T-helper 1 cell treated with Interleukin-12 subunit alpha and Interleukin-12 subunit beta and Interleukin-4 antibody, amounts not matched to agents 30 ng/mL and 1 ng/mL, for 36 hours (primary cell): Measurements from ENCODE around the gene FRMD4A. TPM values are rescaled to one million over a fixed set of nuclear protein-coding genes. Genes with fewer than 3 reads are reported as not detected.
"Not testable (repeated sequence)": the region's sequence is repeated elsewhere in the genome, so short reads cannot be mapped to it uniquely, and the experiment has no call there.

Experiments
- intact Hi-C: fragments of 100-400 bp; cut with micrococcal nuclease; formaldehyde crosslinking; loops from one replicate; pipeline ENCODE4 v1.15.1; 2024
- total RNA-seq: library from RNA; stranded (reverse); gene quantifications from 2 replicates; pipeline ENCODE4 v1.2.3, GENCODE V29; 2022

Gene FRMD4A
- total RNA-seq, 1 donor from 2014 or later: 0.02 TPM

GRCh38 chr10:14241196-14241595 is 89.5 kb downstream of the FRMD4A start:
- intact Hi-C loops: no loop called here

GRCh38 chr10:14240253-14241189 is 90.2 kb downstream of the FRMD4A start:
- intact Hi-C loops: no loop called here

DNA sequence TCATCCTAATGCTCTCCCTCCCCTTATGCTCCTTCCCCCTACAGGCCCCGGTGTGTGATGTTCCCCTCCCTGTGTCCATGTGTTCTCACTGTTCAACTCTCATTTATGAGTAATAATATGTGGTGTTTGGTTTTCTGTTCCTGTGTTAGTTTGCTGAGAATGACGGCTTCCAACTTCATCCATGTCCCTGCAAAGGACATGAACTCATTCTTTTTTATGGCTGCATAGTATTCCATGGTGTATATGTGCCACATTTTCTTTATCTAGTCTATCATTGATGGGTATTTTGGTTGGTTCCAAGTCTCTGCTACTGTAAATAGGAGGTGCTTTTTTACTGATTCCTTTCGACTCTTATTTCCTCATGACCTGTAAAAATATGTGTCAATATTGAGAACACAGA is 92.1 kb downstream of the FRMD4A start:
- intact Hi-C loops: not testable (repeated sequence)

DNA sequence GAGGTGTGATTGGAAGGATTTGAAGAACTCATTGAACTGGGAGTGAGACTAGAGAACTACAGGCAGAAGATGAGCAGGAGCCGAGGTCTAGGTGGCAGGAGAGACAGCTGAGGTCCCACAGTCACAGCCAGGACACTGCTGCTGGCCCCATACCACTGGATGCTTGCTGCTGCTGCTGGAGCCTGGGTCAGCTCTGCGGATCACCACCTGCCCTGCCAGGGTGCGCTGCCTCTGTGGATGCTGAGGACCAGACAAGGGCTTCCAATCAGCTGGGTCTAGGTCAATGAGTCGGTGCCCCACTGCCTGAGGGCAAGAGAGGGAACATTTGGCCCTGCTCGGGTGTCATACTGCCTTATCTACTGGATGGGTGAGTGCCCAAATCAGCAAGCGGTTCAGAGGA is 94.4 kb downstream of the FRMD4A start:
- intact Hi-C loops: no loop called here

DNA sequence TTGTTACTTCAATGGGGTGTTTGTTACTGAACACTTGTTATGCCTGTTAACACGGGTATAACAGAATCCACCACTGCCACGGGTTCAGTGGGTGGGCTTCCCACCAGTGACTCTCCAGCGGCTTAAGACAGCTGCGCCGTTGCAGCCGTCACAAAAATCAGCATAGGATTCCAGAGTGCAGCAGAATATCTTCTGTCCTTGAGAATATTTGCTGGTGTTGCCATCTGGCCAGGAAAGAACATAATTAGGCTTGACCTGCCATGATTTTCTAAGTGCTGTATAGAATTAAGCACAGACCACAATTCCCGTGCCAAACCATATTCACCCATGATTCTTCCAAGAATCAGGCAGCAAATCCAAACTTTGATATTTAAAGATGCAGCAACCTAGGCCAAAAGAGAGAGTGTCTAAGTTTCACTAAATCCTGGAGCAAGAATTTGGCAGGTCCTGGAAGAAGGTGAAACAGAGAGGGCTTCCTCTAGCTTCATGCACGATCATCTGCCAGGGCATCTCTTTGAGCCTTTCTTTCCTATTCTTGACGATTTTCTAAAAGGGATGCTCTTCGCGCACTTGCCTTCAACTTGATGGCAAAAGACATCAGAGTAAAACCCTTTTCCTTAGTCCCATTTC is 95.0 kb downstream of the FRMD4A start:
- intact Hi-C loops: no loop called here

DNA sequence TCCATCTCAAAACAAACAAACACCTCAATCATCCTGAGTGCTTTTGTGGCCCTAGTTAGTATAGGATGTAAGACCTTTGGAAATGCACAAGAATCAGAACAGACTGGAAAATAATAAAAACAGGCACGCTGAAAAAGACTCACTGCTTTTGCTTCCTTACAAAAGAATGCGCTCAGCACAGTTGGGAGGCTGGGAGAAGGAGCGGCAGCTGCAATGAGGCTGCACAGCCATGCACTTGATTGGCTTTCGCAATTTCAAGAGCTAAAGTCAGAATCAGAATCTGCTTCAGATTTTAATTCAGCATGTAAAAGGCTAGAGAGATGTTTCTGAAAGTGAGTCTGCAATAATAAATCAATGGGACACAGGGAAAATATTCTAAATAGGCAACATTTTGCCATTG is 97.2 kb downstream of the FRMD4A start:
- intact Hi-C loops: no loop called here

GRCh38 chr10:14228798-14229197 is 101.9 kb downstream of the FRMD4A start:
- intact Hi-C loops: not testable (repeated sequence)

GRCh38 chr10:14225379-14225778 is 105.3 kb downstream of the FRMD4A start:
- intact Hi-C loops: no loop called here

DNA sequence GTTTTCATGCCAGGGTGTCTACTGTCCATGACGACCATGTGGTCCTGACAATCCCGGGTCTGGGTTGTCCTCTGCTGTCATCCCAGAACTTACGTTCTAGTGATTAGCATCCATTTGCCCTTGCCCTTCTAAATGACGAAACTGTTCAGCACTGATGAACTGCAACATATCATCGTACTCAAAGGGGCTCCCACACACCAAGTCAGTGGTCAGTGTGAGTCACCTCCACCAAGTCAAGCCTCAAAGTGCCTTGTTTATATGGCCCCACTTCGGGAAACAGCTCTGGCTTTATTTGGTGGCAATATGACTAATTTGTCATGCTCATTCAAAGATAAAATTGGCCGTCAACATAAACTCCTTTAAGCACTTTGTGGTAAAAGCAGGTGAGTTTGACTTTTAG is 110.7 kb downstream of the FRMD4A start:
- intact Hi-C loops: no loop called here

GRCh38 chr10:14219411-14219810 is 111.3 kb downstream of the FRMD4A start:
- intact Hi-C loops: no loop called here

DNA sequence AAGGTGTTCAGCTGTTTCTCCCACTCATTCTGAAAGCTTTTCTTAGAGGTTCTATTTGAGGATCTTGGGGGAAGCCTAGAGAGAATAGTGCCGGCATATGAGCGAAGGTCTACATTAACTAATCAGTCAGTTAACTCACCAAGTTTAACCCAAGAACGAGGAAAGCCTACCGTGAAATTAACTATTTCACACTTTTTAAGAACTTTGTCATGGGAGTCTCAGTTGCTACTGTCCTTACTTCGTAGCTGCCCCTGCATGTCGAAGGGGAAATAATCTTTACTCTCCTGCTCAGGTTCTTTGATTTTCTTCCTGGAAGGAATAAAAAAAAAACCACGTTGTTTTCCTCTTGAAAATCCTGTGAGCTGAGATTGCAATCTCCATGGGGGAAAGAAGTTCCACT is 115.1 kb downstream of the FRMD4A start:
- intact Hi-C loops: no loop called here

- intact Hi-C loops: not testable (repeated sequence)
Measured at GRCh38 chr10:14213703-14214102, 117.0 kb downstream of the FRMD4A start.

DNA sequence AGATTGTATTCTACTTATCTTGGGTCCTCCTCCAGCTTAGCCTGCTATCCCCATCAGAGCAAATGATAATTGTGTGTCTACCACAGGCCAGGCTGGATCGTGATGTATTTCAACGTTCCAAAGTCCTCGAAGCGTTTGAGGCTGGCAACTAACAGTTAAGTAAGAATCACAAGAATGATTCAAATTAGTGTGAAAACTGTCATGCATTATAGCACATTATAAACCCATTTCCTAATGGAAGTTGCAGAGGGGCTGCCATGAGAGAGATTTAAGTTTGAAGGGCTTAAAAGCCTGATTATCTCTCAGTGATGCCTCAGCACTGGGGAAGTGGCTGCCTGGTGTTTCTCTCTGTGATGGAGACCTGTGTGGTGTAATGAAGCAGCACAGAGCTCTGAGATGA is 119.1 kb downstream of the FRMD4A start:
- intact Hi-C loops: no loop called here

- intact Hi-C loops: no loop called here
Measured at GRCh38 chr10:14208231-14208630, 122.5 kb downstream of the FRMD4A start.

DNA sequence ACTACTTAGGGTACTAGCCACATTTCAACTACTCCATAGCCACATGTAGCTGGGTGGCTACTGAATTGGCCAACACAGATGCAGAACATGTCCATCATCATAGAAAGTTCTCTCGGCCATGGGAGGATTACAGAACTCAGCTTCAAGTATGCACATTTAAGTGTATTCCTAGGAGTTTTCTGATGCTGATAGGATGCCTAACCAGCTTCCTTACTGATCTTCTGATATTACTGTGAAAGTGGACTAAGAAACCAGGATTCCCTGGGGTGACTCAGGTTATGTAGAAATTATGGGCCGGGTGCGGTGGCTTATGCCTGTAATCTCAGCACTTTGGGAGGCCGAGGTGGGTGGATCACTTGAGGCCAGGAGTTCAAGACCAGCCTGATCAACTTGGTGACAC is 125.5 kb downstream of the FRMD4A start:
- intact Hi-C loops: no loop called here

DNA sequence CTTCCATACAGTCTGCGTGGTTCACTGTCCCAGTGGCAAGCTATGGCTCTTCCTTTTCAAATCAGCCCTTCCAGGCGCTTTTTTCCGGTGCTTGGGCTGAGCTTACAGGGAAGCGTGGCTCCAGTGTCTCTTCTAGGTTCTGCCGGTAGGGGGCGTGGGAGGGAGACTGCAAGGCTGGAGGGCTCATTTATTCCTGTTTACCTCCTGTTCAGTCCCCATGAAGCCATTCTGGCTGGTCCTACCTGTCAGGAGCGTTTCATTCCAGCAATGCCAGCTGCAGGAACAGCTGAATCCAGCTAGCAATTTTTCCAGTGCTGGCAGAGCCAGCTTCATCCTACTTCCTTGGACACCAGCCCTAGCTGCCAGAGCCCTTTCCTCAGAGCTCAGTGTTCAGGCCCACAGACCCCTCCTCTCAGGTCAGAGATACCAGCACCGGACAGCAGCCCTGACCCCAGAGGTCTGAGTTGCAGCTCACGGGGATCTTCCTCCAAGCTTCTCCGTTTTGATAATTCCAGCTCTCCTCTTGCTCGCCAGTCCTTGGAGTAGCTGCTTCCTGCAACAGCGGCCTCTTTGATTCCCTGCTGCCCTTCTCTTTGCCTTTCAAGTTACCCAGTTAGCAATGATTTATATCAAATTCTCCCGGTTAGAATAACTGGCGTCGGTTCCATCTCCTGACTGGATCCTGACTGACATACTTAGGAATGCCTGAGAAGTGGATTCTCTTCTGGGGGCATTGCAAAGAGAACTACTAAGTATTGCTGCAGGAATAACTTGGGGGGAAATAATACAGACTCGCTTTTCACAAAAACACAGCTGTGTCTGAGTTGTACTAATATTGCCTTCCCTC is 129.8 kb downstream of the FRMD4A start:
- intact Hi-C loops: no loop called here

DNA sequence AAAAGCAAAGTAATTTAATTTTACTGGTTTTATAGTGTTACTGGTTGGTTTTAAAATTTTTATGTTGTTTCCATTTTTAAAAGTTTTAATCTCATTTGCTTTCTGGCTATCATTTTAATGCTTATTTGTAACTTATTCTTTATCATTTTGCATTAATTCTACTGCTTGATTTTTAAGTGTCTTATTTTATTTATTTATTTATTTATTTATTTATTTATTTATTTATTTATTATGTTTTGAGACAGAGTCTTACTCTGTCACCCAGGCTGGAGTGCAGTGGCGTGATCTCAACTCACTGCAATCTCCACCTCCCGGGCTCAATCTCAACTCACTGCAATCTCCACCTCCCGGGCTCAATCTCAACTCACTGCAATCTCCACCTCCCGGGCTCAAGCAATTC is 131.6 kb downstream of the FRMD4A start:
- intact Hi-C loops: loop anchor here (5.0 kb wide), 1 partner anchor 343 kb away; no protein-coding TSS in a partner anchor

DNA sequence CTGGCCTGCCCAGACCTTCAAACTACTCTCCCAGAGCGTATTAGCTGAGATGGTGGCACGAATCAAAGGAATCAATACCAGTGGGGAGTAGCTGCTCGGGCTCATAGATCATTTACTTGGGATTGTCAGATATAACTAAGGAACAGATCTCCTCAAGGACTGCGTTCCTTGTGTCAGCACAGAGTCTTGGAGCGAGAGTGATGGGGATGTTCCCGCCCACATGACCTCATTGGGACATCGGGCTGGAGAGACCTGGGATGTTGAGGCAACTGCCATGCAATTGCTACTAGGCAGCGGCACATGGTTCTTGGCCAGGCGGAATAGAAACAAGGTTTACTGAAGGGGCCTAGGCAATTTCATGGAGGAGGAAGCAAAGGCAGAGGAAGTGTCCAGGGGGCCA is 132.6 kb downstream of the FRMD4A start:
- intact Hi-C loops: loop anchor here (5.0 kb wide), 1 partner anchor 344 kb away; no protein-coding TSS in a partner anchor

- intact Hi-C loops: loop anchor here (2.0 to 5.0 kb wide), 3 partner anchors 129 to 346 kb away; no protein-coding TSS in a partner anchor
Measured at GRCh38 chr10:14196113-14196512, 134.6 kb downstream of the FRMD4A start.

GRCh38 chr10:14195433-14195832 is 135.3 kb downstream of the FRMD4A start:
- intact Hi-C loops: loop anchor here (5.0 kb wide), 1 partner anchor 347 kb away; no protein-coding TSS in a partner anchor

GRCh38 chr10:14192746-14193145 is 138.0 kb downstream of the FRMD4A start:
- intact Hi-C loops: no loop called here
